IMR-90 (cell line): ENCODE results near the gene TRIM42. TPM values are rescaled to one million over a fixed set of nuclear protein-coding genes. Genes with fewer than 3 reads are reported as not detected.

Experiments used
- ATAC-seq: fragments of 200-7000 bp; cut with Tn5 transposase; 2 replicates; pipeline ENCODE4 v1.9.1; 2020; ENCODE audit warnings: low read depth, mild to moderate bottlenecking, moderate library complexity
- BruUV-seq: library from RNA; stranded (reverse); fragments of 400-500 nt; replicated peaks from 2 replicates; lab custom pipeline; 2021; lab: Mats Ljungman, UMichigan
- CTCF ChIA-PET: fragments of 300-600 bp; formaldehyde crosslinking; extraction: SDS; loops from one replicate; lab custom pipeline; 2021; ENCODE audit warnings: antibody characterized with exemption; lab: Yijun Ruan, JAX
- POLR2A ChIA-PET: fragments of 300-600 bp; sonication (Branson Sonifier 250); formaldehyde crosslinking; loops from one replicate; lab custom pipeline; 2022; ENCODE audit warnings: antibody characterized with exemption; ENCODE audit not compliant: unreplicated experiment; lab: Charles Lee
- DNase-seq: peaks from one replicate; pipeline ENCODE4 v3.0.0; 2013
- H2AFZ ChIP-seq: replicated peaks from 2 replicates; pipeline ENCODE3; 2013; ENCODE audit warnings: low read length, mild to moderate bottlenecking; ENCODE audit not compliant: poor library complexity
- H2AK5ac ChIP-seq: 2 replicates; pipeline ENCODE4 v1.6.1; 2013; ENCODE audit warnings: low read depth, low read length, inconsistent platforms
- H2AK9ac ChIP-seq: replicated peaks from 2 replicates; pipeline ENCODE3; 2013; ENCODE audit warnings: mild to moderate bottlenecking, low read depth, low read length, moderate library complexity; ENCODE audit not compliant: poor library complexity
- H2BK120ac ChIP-seq: 2 replicates; pipeline ENCODE4 v1.6.1; 2013; ENCODE audit warnings: low read depth, low read length, inconsistent platforms
- H2BK15ac ChIP-seq: 3 replicates; pipeline ENCODE4 v1.6.1; 2013; ENCODE audit warnings: low read depth, low read length, inconsistent platforms
- H2BK20ac ChIP-seq: 2 replicates; pipeline ENCODE4 v1.6.1; 2013; ENCODE audit warnings: low read depth, mild to moderate bottlenecking, inconsistent platforms, low read length, moderate library complexity
- H2BK5ac ChIP-seq: 2 replicates; pipeline ENCODE4 v1.6.1; 2013; ENCODE audit warnings: mild to moderate bottlenecking, low read depth, low read length, inconsistent platforms; ENCODE audit not compliant: poor library complexity, severe bottlenecking
- H3K14ac ChIP-seq: replicated peaks from 2 replicates; pipeline ENCODE4 v1.6.1; 2013; ENCODE audit warnings: low read depth, low read length, inconsistent platforms
- H3K18ac ChIP-seq: 2 replicates; pipeline ENCODE4 v1.6.1; 2013; ENCODE audit warnings: low read depth, low read length, control low read depth
- H3K23ac ChIP-seq: 2 replicates; pipeline ENCODE4 v1.6.1; 2013; ENCODE audit warnings: low read depth, low read length, inconsistent platforms
- H3K27ac ChIP-seq: 2 replicates; pipeline ENCODE4 v1.5.1; 2013; ENCODE audit warnings: mild to moderate bottlenecking, control low read depth, low read length; ENCODE audit not compliant: insufficient read depth
- H3K27me3 ChIP-seq: 2 replicates; pipeline ENCODE4 v1.6.1; 2013; ENCODE audit warnings: low read length; ENCODE audit not compliant: control insufficient read depth, insufficient read depth
- H3K36me3 ChIP-seq: 2 replicates; pipeline ENCODE4 v1.6.1; 2013; ENCODE audit warnings: low read length, mixed read lengths; ENCODE audit not compliant: control insufficient read depth, insufficient read depth
- H3K4ac ChIP-seq: 2 replicates; pipeline ENCODE4 v1.6.1; 2013; ENCODE audit warnings: low read depth, low read length, inconsistent platforms
- H3K4me1 ChIP-seq: 2 replicates; pipeline ENCODE4 v1.6.1; 2013; ENCODE audit warnings: low read length, mixed read lengths; ENCODE audit not compliant: control insufficient read depth, insufficient read depth
- H3K4me2 ChIP-seq: 2 replicates; pipeline ENCODE4 v1.6.1; 2013; ENCODE audit warnings: low read depth, mild to moderate bottlenecking, control low read depth, low read length, moderate library complexity
- H3K4me3 ChIP-seq: 2 replicates; pipeline ENCODE4 v1.5.1; 2013; ENCODE audit warnings: low read depth, mild to moderate bottlenecking, control low read depth, low read length, moderate library complexity; ENCODE audit not compliant: insufficient read depth
- H3K56ac ChIP-seq: 2 replicates; pipeline ENCODE4 v1.6.1; 2013; ENCODE audit warnings: low read length, inconsistent platforms; ENCODE audit not compliant: insufficient read depth; ENCODE audit errors: extremely low read depth
- H3K79me1 ChIP-seq, 2 experiments: 2 replicates each; pipeline ENCODE4 v1.6.1; 2013; ENCODE audit warnings: low read length in 2 of 2, inconsistent platforms in 1 of 2, low read depth in 1 of 2
- H3K9ac ChIP-seq: 2 replicates; pipeline ENCODE4 v1.6.1; 2013; ENCODE audit warnings: low read depth, low read length, control low read depth
- H3K9me1 ChIP-seq: 2 replicates; pipeline ENCODE4 v1.6.1; 2013; ENCODE audit warnings: low read length, inconsistent platforms; ENCODE audit not compliant: insufficient read depth
- H3K9me3 ChIP-seq: 2 replicates; pipeline ENCODE4 v1.6.1; 2013; ENCODE audit warnings: low read length; ENCODE audit not compliant: control insufficient read depth, insufficient read depth
- H4K20me1 ChIP-seq: 2 replicates; pipeline ENCODE4 v1.6.1; 2013; ENCODE audit warnings: low read length, inconsistent platforms; ENCODE audit not compliant: insufficient read depth
- H4K5ac ChIP-seq: 2 replicates; pipeline ENCODE4 v1.6.1; 2013; ENCODE audit warnings: mild to moderate bottlenecking, low read depth, low read length, control low read depth
- H4K8ac ChIP-seq, 2 experiments: 2 replicates each; pipeline ENCODE4 v1.6.1; 2013; ENCODE audit warnings: low read depth in 2 of 2, low read length in 2 of 2, control low read depth in 1 of 2, inconsistent platforms in 1 of 2
- H4K91ac ChIP-seq: 2 replicates; pipeline ENCODE4 v1.6.1; 2013; ENCODE audit warnings: low read depth, low read length, inconsistent platforms; ENCODE audit not compliant: insufficient read depth
- BHLHE40 ChIP-seq: fragments of 150-350 bp; IDR thresholded peaks from 2 replicates; pipeline ENCODE4 v1.6.1; 2016; ENCODE audit warnings: mild to moderate bottlenecking, low read depth, low read length
- CEBPB ChIP-seq: IDR thresholded peaks from 2 replicates; pipeline ENCODE4 v1.6.1; 2012; ENCODE audit warnings: low read depth, low read length, improper control_type of control experiment
- CHD1 ChIP-seq: IDR thresholded peaks from 2 replicates; pipeline ENCODE4 v1.6.1; 2012; ENCODE audit warnings: low read depth, low read length, improper control_type of control experiment
- CTCF ChIP-seq: conservative IDR thresholded peaks from 2 replicates; pipeline ENCODE4 v1.5.1; 2012; ENCODE audit warnings: mild to moderate bottlenecking, low read depth, low read length, improper control_type of control experiment
- ELK1 ChIP-seq: fragments of 150-350 bp; IDR thresholded peaks from 2 replicates; pipeline ENCODE4 v1.6.1; 2016; ENCODE audit warnings: low read depth, mild to moderate bottlenecking, low read length, moderate library complexity, borderline replicate concordance
- FOS ChIP-seq: fragments of 150-350 bp; IDR thresholded peaks from 2 replicates; pipeline ENCODE4 v1.6.1; 2016; ENCODE audit warnings: low read depth, low read length
- MAFK ChIP-seq: IDR thresholded peaks from 2 replicates; pipeline ENCODE4 v1.6.1; 2012; ENCODE audit warnings: low read depth, low read length, improper control_type of control experiment
- MAZ ChIP-seq: IDR thresholded peaks from 2 replicates; pipeline ENCODE4 v1.6.1; 2012; ENCODE audit warnings: low read depth, mild to moderate bottlenecking, low read length, improper control_type of control experiment, moderate library complexity, borderline replicate concordance
- MXI1 ChIP-seq: IDR thresholded peaks from 2 replicates; pipeline ENCODE4 v1.6.1; 2012; ENCODE audit warnings: low read depth, mild to moderate bottlenecking, low read length, moderate library complexity, borderline replicate concordance
- NFE2L2 ChIP-seq: fragments of 150-350 bp; IDR thresholded peaks from 2 replicates; pipeline ENCODE4 v1.6.1; 2016; ENCODE audit warnings: low read depth, mild to moderate bottlenecking, low read length
- POLR2A ChIP-seq: IDR thresholded peaks from 2 replicates; pipeline ENCODE4 v1.6.1; 2012; ENCODE audit warnings: mild to moderate bottlenecking, low read depth, low read length
- RAD21 ChIP-seq: IDR thresholded peaks from 2 replicates; pipeline ENCODE4 v1.6.1; 2012; ENCODE audit warnings: low read length, improper control_type of control experiment
- RCOR1 ChIP-seq: IDR thresholded peaks from 2 replicates; pipeline ENCODE4 v1.6.1; 2012; ENCODE audit warnings: mild to moderate bottlenecking, low read length, improper control_type of control experiment; ENCODE audit not compliant: insufficient replicate concordance
- RFX5 ChIP-seq: IDR thresholded peaks from 2 replicates; pipeline ENCODE4 v1.8.0; 2012; ENCODE audit warnings: low read depth, mild to moderate bottlenecking, low read length, moderate library complexity
- SMC3 ChIP-seq: fragments of 150-350 bp; IDR thresholded peaks from 2 replicates; pipeline ENCODE4 v1.6.1; 2016; ENCODE audit warnings: low read depth, mild to moderate bottlenecking, antibody characterized with exemption, low read length, moderate library complexity
- USF2 ChIP-seq: fragments of 150-350 bp; IDR thresholded peaks from 2 replicates; pipeline ENCODE4 v1.6.1; 2017; ENCODE audit warnings: mild to moderate bottlenecking, antibody characterized with exemption, low read length, low read depth
- dilution Hi-C: fragments of 300-500 bp; cut with HindIII; formaldehyde crosslinking; loops from one replicate; pipeline ENCODE4 v1.14.3; 2018; ENCODE audit warnings: low sequenced_read_pairs; ENCODE audit not compliant: unreplicated experiment
- in situ Hi-C: fragments of 300-500 bp; cut with MboI; formaldehyde crosslinking; loops from 3 replicates; pipeline ENCODE4 v1.14.3; 2019; ENCODE audit warnings: low sequenced_read_pairs, inconsistent platforms, mixed read lengths
- intact Hi-C: fragments of 100-400 bp; cut with micrococcal nuclease; formaldehyde crosslinking; loops from 2 replicates; pipeline ENCODE4 v1.10.0; 2022
- polyA plus RNA-seq, 3 experiments: library from polyadenylated mRNA; depleted of rRNA; stranded (reverse); fragments of >200 nt; gene quantifications; 2 replicates each; pipeline ENCODE4 v1.2.3, GENCODE V29; 2012; ENCODE audit warnings: low replicate concordance in 1 of 3
- total RNA-seq: library from RNA; depleted of rRNA; stranded (reverse); fragments of >200 nt; gene quantifications from 2 replicates; pipeline ENCODE4 v1.2.3, GENCODE V29; 2012

The TRIM42 gene
- total and polyA plus RNA-seq, 2 of the 4 experiments (the other 2 are of a cell fraction): not detected

- Histone ChIP-seq H2BK120ac (no peak overlapping the region), H3K14ac (no peak overlapping the region), H3K4me1 (no peaks in the 10 kb centered on the region), H4K8ac (no peak overlapping the region), H3K36me3 (no peaks in the 10 kb centered on the region), H3K9me3 (peaks cover 4% of the 10 kb centered on the region; the same call in 1 of the 2 replicates), H3K18ac (no peak overlapping the region), H3K9ac (no peak overlapping the region), H2BK15ac (no peak overlapping the region), H3K27me3 (no peaks in the 10 kb centered on the region), H3K79me1 (no peaks in the 10 kb centered on the region), H2BK20ac (no peak overlapping the region), H4K5ac (no peak overlapping the region), H2AK9ac (no peak overlapping the region), H3K56ac (no peak overlapping the region), H4K20me1 (no peaks in the 10 kb centered on the region), H3K9me1 (no peaks in the 10 kb centered on the region), H2AFZ (no peak overlapping the region), H2AK5ac (no peak overlapping the region), H2BK5ac (no peak overlapping the region), H3K23ac (no peak overlapping the region), H3K27ac (no peak overlapping the region), H3K4me3 (no peak overlapping the region), H3K4me2 (no peak overlapping the region), H3K4ac (no peak overlapping the region), H4K91ac (no peak overlapping the region)
- no TSS peak for BruUV-seq
- DNase-seq (no peak), ATAC-seq (no peak)
- intact Hi-C loops: no loop called here
- in situ Hi-C loops: no loop called here
- TF ChIP-seq FOS (no peak), RAD21 (no peak), MAZ (no peak), ELK1 (no peak), USF2 (no peak), RFX5 (no peak), POLR2A (no peak), SMC3 (no peak), BHLHE40 (no peak), MXI1 (no peak), CEBPB (no peak), CTCF (no peak), RCOR1 (no peak), MAFK (no peak), CHD1 (no peak), NFE2L2 (no peak)
- POLR2A ChIA-PET: no interaction called here
- CTCF ChIA-PET: no interaction called here
- dilution Hi-C loops: no loop called here
These were observed 47.0 kb upstream of the TRIM42 start for GRCh38 chr3:140630866-140631265.
